Stimulated activated CD8-positive, alpha-beta memory T cell treated with anti-CD3 and anti-CD28 coated beads, Interleukin-4, amount 100 ng/mL, for 48 hours (primary cell): ENCODE data around the gene HYAL2.

ENCODE experiments used
- DNase-seq: peaks from one replicate; pipeline ENCODE4 v3.0.0-alpha.2; 2020

HYAL2 gene

GRCh38 chr3:50350213-50350526, 27.6 kb upstream of the HYAL2 start:
- DNase-seq = no peak

GRCh38 chr3:50347187-50347813, 24.8 kb upstream of the HYAL2 start:
- peak; percentile 81 for DNase-seq

GRCh38 chr3:50345586-50346234, 23.2 kb upstream of the HYAL2 start, which contains the start of gene ZMYND10:
Gene ZMYND10 (minus strand): TSS chr3:50345732. CDS start chr3:50345579, 153 bp downstream.
- DNase-seq = peak; percentile 87

- no peak for DNase-seq
These were observed 22.5 kb upstream of the HYAL2 start for GRCh38 chr3:50345008-50345407.

DNA sequence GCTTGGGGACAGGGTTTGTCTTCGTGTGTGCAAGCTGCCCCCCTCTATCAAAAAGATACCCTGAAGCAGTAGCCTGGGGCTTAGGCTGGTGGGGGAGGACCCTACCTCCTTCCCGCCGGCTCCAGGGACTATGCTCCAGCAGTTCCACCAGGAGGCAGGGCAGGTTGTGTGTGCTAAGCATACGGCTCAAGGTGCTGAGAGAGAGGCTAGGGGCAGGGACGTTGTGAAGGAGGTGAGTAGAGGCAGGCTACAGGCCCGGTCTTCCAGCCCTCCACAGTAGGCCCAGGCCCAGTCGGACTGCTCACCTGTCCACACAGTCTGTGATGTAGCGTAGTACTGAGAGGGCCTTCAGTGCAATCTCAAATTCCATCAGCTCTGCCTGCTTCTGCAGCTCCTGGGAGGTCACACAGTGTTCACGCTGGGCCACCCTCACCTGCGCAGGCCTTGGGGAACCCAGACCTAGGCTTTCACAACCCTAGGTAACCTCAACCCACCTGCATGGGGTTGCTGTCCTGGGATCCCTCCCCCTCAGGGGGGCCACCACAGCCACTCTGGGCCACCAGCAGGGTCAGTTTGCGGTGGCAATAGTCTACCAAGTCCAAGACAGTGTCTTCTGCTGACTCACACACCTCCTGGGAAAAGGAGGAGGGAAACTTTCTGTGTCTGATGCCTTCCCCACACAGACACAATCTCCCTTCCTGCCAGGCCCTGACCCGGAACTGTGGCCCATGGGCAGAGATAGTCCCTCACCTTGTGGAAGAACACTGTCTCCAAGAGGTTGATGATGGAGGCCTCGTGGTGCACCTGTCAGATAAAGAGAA, 20.5 kb upstream of the HYAL2 start:
- DNase-seq = no peak

DNA sequence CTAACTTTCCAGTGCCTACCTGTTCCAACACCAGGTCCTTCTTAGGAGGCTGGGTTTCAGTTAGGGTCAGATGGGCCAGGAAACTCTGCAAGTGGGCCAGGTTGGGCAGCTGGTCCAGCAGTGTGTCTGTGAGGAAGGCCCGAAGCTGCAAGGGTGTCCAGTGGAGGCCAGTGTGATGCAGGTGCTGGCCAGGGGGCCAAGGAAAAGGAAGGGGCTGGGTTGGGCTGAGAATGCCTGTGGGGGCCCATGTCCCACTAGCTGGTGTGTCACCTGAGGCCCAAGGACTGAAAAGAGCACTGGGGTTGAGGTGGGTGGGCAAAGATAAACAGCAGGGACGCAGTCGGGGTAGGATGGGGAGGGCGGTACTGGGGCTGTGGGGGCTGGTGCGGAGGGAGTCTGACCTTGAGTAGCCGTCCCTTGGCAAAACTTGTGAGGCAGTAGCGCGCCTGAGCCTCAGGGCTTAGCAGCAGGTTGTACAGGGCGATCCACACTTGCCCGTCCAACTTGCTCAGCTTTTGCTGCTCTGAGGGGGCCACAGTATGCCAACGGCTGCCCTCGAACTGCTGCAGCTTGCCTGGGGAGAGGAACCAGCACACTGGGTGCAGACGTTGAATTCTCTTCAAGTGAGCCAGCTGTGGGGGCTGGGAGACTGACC, 19.6 kb upstream of the HYAL2 start:
- DNase-seq = no peak

DNA sequence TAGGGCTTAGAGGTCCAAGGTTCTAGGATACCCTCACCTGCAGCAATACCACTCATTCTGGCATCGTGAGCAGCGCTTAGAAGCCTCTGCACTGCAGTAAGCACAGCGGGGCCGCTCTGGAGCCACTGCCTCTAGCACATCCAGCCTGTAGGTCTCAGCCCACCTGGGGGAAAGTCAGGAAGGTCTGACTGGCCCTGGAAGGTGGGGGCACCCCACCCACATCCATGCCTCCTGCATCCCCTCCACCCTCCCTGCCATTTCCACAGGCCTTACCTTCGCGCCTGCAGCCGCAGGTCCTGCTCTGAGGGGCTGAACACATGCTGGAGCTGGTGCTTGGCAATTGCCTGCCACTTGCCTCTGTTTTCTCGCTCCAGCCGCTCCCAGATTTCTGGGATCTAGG, 19.0 kb upstream of the HYAL2 start:
- no peak for DNase-seq

GRCh38 chr3:50340448-50341329, 18.1 kb upstream of the HYAL2 start, which contains the start of gene RASSF1:
Gene RASSF1 (minus strand): TSS chr3:50340836. CDS start chr3:50340805, 31 bp downstream.
- DNase-seq = peak; percentile 82

- DNase-seq = no peak
These were observed 17.6 kb upstream of the HYAL2 start for GRCh38 chr3:50340147-50340447.

DNA sequence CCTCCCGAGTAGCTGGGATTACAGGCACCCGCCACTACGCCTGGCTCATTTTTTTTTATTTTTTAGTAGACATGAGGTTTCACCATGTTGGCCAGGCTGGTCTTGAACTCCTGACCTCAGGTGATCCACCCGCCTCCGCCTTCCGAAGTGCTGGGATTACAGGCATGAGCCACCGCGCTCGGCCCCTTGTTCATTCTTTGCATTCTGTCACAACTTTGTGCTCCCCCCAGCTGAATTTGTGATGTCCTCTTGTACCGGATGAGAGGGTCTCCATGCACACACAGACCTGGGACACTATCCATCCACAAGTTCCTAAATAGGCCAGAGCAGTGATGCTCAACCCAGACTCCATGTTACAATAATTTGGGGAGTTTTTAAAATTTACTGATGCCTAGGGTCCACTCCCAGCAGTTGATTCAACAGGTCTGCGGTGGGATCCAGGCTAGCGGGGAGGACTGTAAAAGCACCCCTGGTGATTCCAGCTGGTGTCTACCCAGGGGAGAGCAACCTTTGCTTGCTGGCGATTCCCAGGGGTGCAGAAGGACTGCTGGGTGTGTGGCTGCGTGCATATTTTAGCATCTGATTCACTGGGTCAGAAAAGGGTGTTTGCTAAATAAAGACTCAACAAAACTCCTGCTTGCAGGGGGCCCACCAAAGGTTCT, 17.1 kb upstream of the HYAL2 start:
- DNase-seq = no peak

DNA sequence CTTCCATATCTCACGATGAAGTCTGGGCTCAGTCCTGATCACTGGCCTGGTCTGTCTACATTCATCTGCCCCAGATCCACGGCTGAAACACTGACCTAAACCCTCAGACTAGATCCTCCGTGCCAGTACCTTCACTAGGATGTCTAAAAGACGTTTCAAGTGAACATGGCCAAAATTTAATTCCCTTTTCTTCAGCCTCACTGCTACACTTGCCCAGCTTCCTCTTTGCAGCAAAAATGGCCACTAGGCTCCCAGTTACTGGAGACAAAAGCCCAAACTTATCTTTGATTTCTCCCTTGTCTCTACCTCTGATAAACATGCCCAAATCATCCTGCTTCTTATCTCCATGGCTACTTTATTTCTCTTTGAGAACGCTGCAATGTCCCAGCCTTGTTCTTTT, 16.4 kb upstream of the HYAL2 start:
- DNase-seq = no peak

DNA sequence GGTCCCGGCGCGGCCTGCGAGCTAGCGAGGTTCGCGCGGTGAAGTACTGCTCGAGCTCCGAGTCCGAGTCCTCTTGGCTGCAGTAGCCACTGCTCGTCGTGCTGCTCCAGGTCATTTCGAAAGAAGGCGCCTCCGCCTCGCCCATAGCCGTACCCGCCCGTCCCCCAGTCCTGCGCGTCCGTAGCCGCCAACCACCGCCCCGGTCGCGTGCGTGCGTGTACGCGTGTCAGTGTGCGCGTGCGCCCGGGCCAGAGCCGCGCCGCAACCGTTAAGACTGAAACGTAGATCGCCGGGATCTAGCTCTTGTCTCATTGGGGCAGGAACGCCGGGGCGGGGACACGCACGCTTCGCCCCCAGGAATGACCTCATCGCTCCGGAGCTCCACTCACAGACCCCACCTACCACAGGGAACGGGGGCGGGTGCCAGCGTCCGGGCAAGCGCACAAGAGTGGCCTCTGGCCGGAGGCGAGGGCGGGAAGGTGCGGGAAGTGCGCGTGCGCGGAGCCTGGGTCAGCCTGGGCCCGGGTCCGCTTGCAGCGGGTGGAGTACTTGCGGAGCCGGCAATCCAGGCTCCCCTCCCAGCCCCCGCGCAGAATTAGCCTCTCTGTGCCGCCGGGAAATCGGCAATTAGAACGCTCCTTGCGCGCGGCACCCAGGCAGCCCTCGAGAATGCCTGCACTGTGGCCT, 14.8 kb upstream of the HYAL2 start:
- peak; percentile 98 for DNase-seq

GRCh38 chr3:50336452-50337174, 14.1 kb upstream of the HYAL2 start:
- no peak for DNase-seq

GRCh38 chr3:50334339-50335075, 12.0 kb upstream of the HYAL2 start:
- DNase-seq = no peak

DNA sequence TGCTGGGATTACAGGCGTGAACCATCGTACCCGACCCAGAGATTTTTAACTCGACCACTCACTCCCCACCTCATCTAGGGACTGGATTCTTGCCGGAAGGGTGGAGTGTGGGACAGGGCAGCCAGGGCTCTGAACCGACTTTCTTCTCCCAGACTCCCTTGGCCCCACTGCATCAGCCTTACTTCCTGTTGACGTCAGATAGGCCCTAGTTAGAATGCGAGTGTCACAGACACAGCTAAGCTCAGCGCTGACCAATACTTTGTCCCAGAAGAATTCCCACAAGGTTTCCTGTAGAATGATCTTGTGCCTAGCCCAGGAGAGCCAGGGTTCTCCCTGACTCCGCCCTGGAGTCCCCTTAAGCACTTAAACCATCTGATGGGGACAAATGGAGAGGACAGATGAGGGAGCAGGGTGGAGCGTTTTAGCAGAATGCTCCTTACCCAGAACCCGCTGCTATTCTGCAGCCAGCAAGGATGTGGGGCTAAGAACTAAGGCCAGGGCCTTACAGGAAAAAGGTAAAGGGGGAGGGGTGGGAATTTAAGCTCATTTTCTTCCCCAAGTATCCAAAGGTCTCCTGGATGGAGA, 11.3 kb upstream of the HYAL2 start:
- no peak for DNase-seq

- no peak for DNase-seq
These were observed 8.9 kb upstream of the HYAL2 start for GRCh38 chr3:50331364-50331907.

DNA sequence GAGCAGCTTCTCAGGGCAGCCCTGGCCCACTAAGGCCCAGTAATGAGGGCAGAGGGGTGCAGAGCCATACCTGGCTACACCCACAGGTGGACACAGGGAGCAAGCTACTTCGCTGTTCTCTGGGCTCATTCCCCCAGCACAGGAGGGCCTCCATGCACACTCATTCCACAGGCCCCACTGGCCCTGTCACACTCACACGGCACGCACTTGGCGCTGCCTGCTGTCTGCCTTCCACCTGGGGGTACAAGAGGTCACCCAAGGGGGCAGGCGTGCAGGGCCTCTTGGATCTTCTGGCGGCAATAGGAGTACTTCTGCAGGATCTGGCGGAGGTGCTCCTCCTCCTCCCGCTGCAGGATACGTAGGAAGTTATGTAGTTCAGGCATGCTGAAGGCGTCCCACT, 7.8 kb upstream of the HYAL2 start:
- DNase-seq = no peak

DNA sequence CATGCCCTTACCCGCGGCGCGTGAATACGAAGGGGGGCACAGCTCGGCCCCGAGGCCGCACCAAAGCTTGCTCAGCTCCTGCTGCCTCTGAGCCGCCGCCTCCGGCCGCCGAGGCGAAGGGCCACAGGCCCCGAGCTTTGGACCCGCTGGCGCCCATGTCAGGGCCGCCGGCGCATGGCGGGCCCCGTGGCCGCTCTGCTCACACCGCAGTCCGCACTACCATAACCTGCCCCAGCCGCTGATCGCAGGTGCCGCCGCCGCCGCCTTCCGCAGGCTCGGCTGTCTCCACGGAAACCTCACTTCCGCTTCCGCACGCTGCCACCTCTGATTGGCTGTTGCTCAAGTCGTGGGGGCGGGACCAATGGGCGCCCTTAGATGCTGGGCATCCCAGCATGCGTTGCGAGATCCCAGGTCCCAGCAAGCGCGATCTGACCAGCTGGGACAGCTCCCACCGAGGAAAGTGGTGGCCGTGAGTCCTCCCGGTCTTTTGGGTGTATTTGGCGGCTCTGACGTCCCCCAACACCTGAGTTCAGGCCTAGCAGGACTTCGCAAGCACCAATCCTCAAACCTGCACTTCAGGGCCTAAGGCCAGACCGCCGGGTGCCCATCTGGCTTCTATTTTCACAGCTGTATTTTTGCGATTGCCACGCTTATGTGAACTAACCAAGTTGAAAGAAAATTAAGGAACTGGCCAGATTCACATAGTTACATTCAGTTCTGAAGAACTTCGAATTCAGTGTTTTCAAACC, 5.6 kb upstream of the HYAL2 start, which contains the start of gene TUSC2:
TSS of gene TUSC2 (minus strand) at position 281 of the 749 bp plus-strand sequence. CDS start at position 157, 124 bp downstream.
- DNase-seq = peak; percentile 97
